Keratinocyte (primary cell): Measurements from ENCODE around the gene RHNO1.

Source experiments
- EZH2 ChIP-seq: IDR thresholded peaks from one replicate; pipeline ENCODE4 v1.6.1; 2012; ENCODE audit warnings: inconsistent platforms, mild to moderate bottlenecking, low read length, moderate library complexity
- TF ChIP-seq, protein P1 (sequence below), 3 experiments: IDR thresholded peaks in 1 of 3; conservative IDR thresholded peaks in 1 of 3; optimal IDR thresholded peaks in 1 of 3; 2 replicates in 2 of 3; 3 replicates in 1 of 3; pipeline versions ENCODE3 to v1.5.1; 2011; ENCODE audit warnings: low read length in 3 of 3, mild to moderate bottlenecking in 3 of 3, moderate library complexity in 2 of 3, control low read depth in 1 of 3, inconsistent platforms in 1 of 3; ENCODE audit not compliant: insufficient read depth in 2 of 3; ENCODE audit errors: extremely low read depth in 1 of 3

DNA sequence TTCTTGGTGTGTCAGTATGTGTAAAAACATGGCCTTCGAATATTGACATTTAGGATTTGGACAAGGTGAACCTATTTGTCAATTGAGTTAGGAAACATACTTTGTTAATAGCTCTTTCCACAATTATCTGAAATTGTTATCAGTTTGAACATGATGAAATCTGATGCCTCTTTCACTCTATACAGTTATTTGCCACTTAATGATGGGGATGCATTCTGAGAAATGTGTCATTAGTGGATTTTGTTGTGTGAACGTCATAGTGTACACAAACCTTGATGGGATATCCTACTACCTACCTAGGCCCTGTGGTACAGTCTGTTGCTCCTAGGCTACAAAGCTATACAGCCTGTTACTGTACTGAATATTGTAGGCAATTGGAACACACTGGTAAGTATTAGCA lies 18.5 kb downstream of the RHNO1 start:
- TF ChIP-seq, protein P1, sequence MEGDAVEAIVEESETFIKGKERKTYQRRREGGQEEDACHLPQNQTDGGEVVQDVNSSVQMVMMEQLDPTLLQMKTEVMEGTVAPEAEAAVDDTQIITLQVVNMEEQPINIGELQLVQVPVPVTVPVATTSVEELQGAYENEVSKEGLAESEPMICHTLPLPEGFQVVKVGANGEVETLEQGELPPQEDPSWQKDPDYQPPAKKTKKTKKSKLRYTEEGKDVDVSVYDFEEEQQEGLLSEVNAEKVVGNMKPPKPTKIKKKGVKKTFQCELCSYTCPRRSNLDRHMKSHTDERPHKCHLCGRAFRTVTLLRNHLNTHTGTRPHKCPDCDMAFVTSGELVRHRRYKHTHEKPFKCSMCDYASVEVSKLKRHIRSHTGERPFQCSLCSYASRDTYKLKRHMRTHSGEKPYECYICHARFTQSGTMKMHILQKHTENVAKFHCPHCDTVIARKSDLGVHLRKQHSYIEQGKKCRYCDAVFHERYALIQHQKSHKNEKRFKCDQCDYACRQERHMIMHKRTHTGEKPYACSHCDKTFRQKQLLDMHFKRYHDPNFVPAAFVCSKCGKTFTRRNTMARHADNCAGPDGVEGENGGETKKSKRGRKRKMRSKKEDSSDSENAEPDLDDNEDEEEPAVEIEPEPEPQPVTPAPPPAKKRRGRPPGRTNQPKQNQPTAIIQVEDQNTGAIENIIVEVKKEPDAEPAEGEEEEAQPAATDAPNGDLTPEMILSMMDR (optimal IDR thresholded peaks at IDR 0.05 in 1 of 3, IDR thresholded peaks at IDR 0.05 in 1 of 3, conservative IDR thresholded peaks at IDR 0.05 in 1 of 3; ENCODE audit: extremely low read depth in 1 of 3, insufficient read depth in 2 of 3, low read length in 3 of 3) = no peak
- TF ChIP-seq EZH2 = no peak
